Pancreas (tissue), 10 donors: ENCODE results near the gene HNRNPH1. TPM values are rescaled to one million over a fixed set of nuclear protein-coding genes. Genes with fewer than 3 reads are reported as not detected.

Source experiments
- ATAC-seq, 4 donors: fragments of 200-7000 bp; cut with Tn5 transposase; one replicate each; pipeline versions ENCODE4 v1.8.0 to v1.9.1; 2020; ENCODE audit warnings: mild to moderate bottlenecking in 4 of 4, moderate library complexity in 4 of 4
- DNase-seq, 6 donors: peaks; one replicate each; pipeline ENCODE4 v3.0.0-alpha.2; 2020
- FAIRE-seq: peaks from 2 replicates; lab custom pipeline; 2012; peaks lifted over from hg19 to GRCh38; lab: Jason Lieb, UNC
- H3K27ac ChIP-seq, 4 donors: fragments of 200-600 bp; sonication (generic); 1 replicate in 3 of 4; 2 replicates in 1 of 4; pipeline versions ENCODE4 v1.5.0 to v1.8.0; 2020
- H3K27me3 ChIP-seq, 4 donors: fragments of 200-600 bp; one replicate each; pipeline ENCODE4 v1.8.0; 2021
- H3K36me3 ChIP-seq, 3 donors: fragments of 200-600 bp; sonication (generic) in 1 of 3; one replicate each; pipeline versions ENCODE4 v1.5.0 to v1.8.0; 2020 to 2021
- H3K4me1 ChIP-seq, 3 donors: fragments of 200-600 bp; one replicate each; pipeline ENCODE4 v1.8.0; 2021
- H3K4me3 ChIP-seq, 4 donors: fragments of 200-600 bp; sonication (generic) in 2 of 4; one replicate each; pipeline versions ENCODE4 v1.5.0 to v1.8.0; 2020 to 2021
- H3K9me3 ChIP-seq, 4 donors: fragments of 200-600 bp; one replicate each; pipeline ENCODE4 v1.8.0; 2021
- WGBS, 2 donors: extraction: QIAGEN DNeasy Blood & Tissue Kit; methylation state at CpG; one replicate each; pipeline ENCODE4 v1.1.7; 2013; 5-methylcytosine and 5-hydroxymethylcytosine counted together
- intact Hi-C, 3 donors: fragments of 100-400 bp; cut with DNase I; formaldehyde crosslinking; loops; one replicate each; pipeline versions ENCODE4 v1.11.1 to v1.14.2; 2022
- polyA plus RNA-seq, 2 donors: library from polyadenylated mRNA; stranded (reverse); fragments of 200-250 nt; gene quantifications; one replicate each; pipeline ENCODE4 v1.2.3, GENCODE V29; 2013
- total RNA-seq, 6 donors: library from RNA; stranded (reverse); fragmentation: NEBNext Ultra II Directional in 4 of 6; extraction: Animal tissue kit (Norgen Biotek cat#: 25700) in 4 of 6; gene quantifications; one replicate each; pipeline versions ENCODE4 v1.2.1 to v1.2.4, GENCODE V29; 2021 to 2023
- TF ChIP-seq, protein P1 (sequence below), 4 donors: fragments of 200-600 bp; sonication (generic) in 3 of 4; IDR thresholded peaks; one replicate each; pipeline versions ENCODE4 v1.5.0 to v1.8.0; 2021; ENCODE audit warnings: antibody characterized with exemption in 4 of 4
- donor health status: healthy with polysubstance abuse.
- donor health status: DM: no; HTN: no; CAD: no; lungs with moderate emphysema.
- donor health status: DM: no; HTN: no; CAD: no.
- donor health status: control.
- donor health status: control.
- donor health status: Bipolar disorder and iron deficiency.
- donor health status: DM: yes; HTN: yes; CAD: no.
- donor health status: DM: no; HTN: no; CAD: no.
- donor health status: DM: no; HTN: no; CAD: no.
- donor health status: DM: yes; HTN: yes; CAD: no.

Gene HNRNPH1
- total and polyA plus RNA-seq, 8 donors, result 210 to 395 (median 300) TPM

DNA sequence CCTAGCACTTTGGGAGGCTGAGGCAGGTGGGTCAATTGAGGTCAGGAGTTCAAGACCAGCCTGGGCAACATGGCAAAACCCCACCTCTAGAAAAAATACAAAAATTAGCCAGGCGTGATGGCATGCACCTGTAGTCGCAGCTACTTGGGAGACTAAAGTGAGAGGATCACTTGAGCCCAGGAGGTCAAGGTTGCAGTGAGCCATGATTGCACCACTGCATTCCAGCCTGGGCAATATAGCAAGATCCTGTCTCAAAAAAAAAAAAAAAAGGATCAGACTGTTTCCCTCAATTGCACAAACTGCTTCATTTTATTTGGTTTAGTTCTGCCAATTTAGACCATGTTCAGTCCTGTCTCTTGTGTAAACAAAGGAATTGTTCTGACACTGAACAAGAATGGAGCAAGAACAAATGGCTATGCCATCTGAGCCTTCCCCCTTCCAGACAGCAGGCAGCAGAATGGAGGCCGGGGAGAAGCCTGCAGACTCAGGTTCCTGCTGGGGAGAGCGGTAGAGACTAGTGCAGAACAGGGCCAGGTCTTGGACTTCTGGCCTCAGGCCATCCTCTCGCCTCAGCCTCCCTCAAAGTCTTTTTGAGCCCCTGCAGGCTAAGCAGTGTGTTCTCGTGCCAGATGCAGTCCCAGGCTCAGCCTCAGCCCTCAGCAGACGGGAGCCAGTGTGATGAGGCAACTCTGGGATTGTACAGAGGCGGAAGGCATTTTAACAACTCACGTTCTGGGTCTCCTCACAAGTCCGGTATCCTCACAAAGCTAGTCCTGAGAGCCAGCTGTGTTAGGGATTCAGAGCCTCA, 18.2 kb downstream of the HNRNPH1 start:
- FAIRE-seq (no peak), ATAC-seq (peak in 2 of 4 donors; percentile 10 to 25), DNase-seq (peak in 1 of 6 donors; percentile 35)
- WGBS, 2 donors, result 80 to 85% methylated on average over 10 of the region's 10 CpGs
- TF ChIP-seq, protein P1, sequence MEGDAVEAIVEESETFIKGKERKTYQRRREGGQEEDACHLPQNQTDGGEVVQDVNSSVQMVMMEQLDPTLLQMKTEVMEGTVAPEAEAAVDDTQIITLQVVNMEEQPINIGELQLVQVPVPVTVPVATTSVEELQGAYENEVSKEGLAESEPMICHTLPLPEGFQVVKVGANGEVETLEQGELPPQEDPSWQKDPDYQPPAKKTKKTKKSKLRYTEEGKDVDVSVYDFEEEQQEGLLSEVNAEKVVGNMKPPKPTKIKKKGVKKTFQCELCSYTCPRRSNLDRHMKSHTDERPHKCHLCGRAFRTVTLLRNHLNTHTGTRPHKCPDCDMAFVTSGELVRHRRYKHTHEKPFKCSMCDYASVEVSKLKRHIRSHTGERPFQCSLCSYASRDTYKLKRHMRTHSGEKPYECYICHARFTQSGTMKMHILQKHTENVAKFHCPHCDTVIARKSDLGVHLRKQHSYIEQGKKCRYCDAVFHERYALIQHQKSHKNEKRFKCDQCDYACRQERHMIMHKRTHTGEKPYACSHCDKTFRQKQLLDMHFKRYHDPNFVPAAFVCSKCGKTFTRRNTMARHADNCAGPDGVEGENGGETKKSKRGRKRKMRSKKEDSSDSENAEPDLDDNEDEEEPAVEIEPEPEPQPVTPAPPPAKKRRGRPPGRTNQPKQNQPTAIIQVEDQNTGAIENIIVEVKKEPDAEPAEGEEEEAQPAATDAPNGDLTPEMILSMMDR (IDR thresholded peaks at IDR 0.05), result no peak
- Histone ChIP-seq H3K4me3 (no peak overlapping the region), H3K36me3 (peaks cover 0 to 29% (median 11%) of the 10 kb centered on the region in 3 donors), H3K9me3 (no peaks in the 10 kb centered on the region), H3K27ac (no peak overlapping the region), H3K27me3 (no peaks in the 10 kb centered on the region), H3K4me1 (no peaks in the 10 kb centered on the region)
- intact Hi-C loops, result no loop called here

DNA sequence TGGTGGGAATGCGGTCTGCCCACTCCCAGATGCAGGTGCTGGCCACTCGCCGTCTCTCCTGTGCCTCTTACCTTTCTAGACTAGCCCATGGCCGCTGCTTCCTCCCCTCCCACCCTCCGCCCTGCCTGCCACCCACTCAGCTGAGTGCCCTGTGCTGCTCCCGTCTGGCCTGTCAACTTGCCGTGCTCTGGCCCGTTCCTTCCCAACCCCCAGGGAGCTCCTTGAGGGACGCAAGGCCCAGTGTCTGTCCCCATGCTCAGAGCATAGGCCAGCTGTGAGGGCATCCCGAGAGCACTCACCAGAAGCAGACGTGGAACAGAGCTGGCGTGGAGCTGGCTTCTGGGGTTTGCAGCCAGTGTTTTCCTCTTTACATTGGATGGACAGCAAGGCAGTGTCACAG, 20.2 kb downstream of the HNRNPH1 start:
- 94 to 97% methylated on average over 12 of the region's 12 CpGs for WGBS, 2 donors
- no peaks in the 10 kb centered on the region for H3K4me1 ChIP-seq
- H3K36me3 ChIP-seq, result peaks cover 0 to 35% (median 10%) of the 10 kb centered on the region in 3 donors
- no peak for ATAC-seq
- no peak for FAIRE-seq
- TF ChIP-seq, protein P1 (IDR thresholded peaks at IDR 0.05), result no peak
- no peak overlapping the region for H3K4me3 ChIP-seq
- H3K27ac ChIP-seq, result no peak overlapping the region
- peak in 1 of 6 donors; percentile 46 for DNase-seq
- intact Hi-C loops, result no loop called here
- H3K27me3 ChIP-seq, result no peaks in the 10 kb centered on the region
- no peaks in the 10 kb centered on the region for H3K9me3 ChIP-seq

DNA sequence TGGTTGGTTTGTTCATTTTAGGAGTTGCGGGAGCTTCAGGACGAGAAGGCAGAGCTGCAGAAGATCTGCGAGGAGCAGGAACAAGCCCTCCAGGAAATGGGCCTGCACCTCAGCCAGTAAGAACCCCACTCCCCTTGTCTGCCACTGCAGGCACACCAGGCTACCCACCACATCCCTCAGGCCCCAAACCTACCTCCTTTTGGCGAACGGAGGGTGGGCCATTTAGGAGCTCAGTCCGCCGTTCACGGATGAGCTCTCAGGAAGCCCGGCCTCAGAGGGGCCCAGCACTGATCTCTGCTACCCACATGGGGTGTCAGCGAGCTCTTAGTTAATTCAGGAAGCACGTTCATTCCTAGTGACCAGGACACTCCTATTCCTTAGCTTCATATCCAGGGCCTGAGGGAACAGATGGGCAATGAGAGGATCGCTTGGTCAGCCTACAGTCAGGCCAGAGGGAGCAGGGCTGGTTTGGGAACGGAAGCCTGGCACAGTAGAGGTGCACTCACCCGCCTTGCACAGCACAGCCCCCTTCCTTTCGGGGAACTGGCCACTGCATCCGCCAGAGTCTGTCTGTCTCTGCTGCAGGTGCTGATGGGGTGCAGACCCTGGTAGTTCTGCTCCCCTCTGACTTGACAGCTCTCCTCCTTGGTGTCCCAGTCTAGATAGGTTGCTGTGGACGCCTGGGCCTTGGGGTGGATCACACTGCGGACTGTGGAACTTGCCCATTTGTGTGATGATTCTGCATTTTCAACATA, 21.4 kb downstream of the HNRNPH1 start:
- H3K36me3 ChIP-seq, result peaks cover 0 to 46% (median 20%) of the 10 kb centered on the region in 3 donors
- TF ChIP-seq, protein P1 (IDR thresholded peaks at IDR 0.05), result no peak
- H3K4me3 ChIP-seq, result no peak overlapping the region
- WGBS, 2 donors, result 94 to 95% methylated on average over 18 of the region's 18 CpGs
- ATAC-seq (no peak), FAIRE-seq (no peak), DNase-seq (peak in 1 of 6 donors; percentile 43)
- intact Hi-C loops, result no loop called here
- H3K27ac ChIP-seq, result no peak overlapping the region
- no peaks in the 10 kb centered on the region for H3K27me3 ChIP-seq
- no peaks in the 10 kb centered on the region for H3K9me3 ChIP-seq
- H3K4me1 ChIP-seq, result no peaks in the 10 kb centered on the region

DNA sequence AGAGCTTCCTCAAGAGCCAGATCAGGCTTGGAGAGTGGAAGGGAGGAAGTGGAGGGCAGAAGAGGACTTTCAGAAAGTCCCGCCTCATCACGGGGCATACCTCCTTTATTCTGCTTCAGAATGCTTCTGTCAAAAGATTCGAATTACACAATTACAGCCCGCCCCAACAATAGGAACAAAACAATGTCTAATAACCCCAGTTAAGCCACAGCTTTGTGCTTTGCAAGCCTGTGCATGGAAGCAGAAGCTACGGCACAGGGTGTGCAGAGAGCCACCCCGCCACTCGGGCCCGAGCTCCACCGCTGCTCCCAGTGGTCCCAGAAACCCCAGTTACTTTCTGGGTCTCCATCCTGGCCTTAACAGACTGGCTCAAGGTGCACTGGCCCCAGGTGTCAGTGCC, 23.5 kb downstream of the HNRNPH1 start:
- H3K27me3 ChIP-seq, result no peaks in the 10 kb centered on the region
- intact Hi-C loops, result no loop called here
- WGBS, 2 donors, result 88 to 89% methylated on average over 9 of the region's 9 CpGs
- H3K4me1 ChIP-seq, result no peaks in the 10 kb centered on the region
- no peak for FAIRE-seq
- TF ChIP-seq, protein P1 (IDR thresholded peaks at IDR 0.05), result no peak
- H3K4me3 ChIP-seq, result no peak overlapping the region
- H3K27ac ChIP-seq, result no peak overlapping the region
- DNase-seq, result peak in 1 of 6 donors; percentile 23
- no peaks in the 10 kb centered on the region for H3K9me3 ChIP-seq
- ATAC-seq, result peak in 3 of 4 donors; percentile 9 to 63 (median 40)
- peaks cover 0 to 53% (median 20%) of the 10 kb centered on the region in 3 donors for H3K36me3 ChIP-seq
